Neural cell (in vitro differentiated cells): ENCODE data around the gene RELN. TPM values are rescaled to one million over a fixed set of nuclear protein-coding genes. Genes with fewer than 3 reads are reported as not detected.

Experiments
- H2AFZ ChIP-seq: fragments of 200-600, 300-800 bp; sonication (generic), shearing (Covaris generic); 2 replicates; pipeline ENCODE4 v1.6.0; 2014; ENCODE audit warnings: low read depth, mild to moderate bottlenecking, antibody characterized with exemption, low read length, moderate library complexity
- H3F3A ChIP-seq: fragments of 200-600 bp; shearing (Covaris generic); 2 replicates; pipeline ENCODE4 v1.6.1; 2016; ENCODE audit warnings: mild to moderate bottlenecking, moderate library complexity, mixed read lengths, antibody characterized with exemption, low read length; ENCODE audit not compliant: insufficient read depth, poor library complexity, severe bottlenecking
- H3K27ac ChIP-seq: fragments of 200-600, 300-800 bp; sonication (generic), shearing (Covaris generic); 2 replicates; pipeline ENCODE4 v1.5.1; 2014; ENCODE audit warnings: mild to moderate bottlenecking, low read length, moderate library complexity
- H3K27me3 ChIP-seq: fragments of 300-800, 200-600 bp; sonication (generic), shearing (Covaris generic); 2 replicates; pipeline ENCODE4 v1.6.0; 2014; ENCODE audit warnings: mild to moderate bottlenecking, low read depth, low read length, moderate library complexity; ENCODE audit not compliant: insufficient read depth
- H3K36me3 ChIP-seq: fragments of 300-800, 200-600 bp; sonication (generic), shearing (Covaris generic); 2 replicates; pipeline ENCODE4 v1.5.1; 2014; ENCODE audit warnings: mild to moderate bottlenecking, antibody characterized with exemption, low read length, moderate library complexity; ENCODE audit not compliant: insufficient read depth
- H3K4me2 ChIP-seq: fragments of 300-800, 200-600 bp; sonication (generic), shearing (Covaris generic); 2 replicates; pipeline ENCODE4 v1.6.0; 2014; ENCODE audit warnings: mild to moderate bottlenecking, low read length
- H3K4me3 ChIP-seq: fragments of 300-800, 200-600 bp; sonication (generic), shearing (Covaris generic); 2 replicates; pipeline ENCODE4 v1.5.1; 2014; ENCODE audit warnings: mild to moderate bottlenecking, low read length, moderate library complexity
- H3K79me2 ChIP-seq: fragments of 200-600 bp; shearing (Covaris generic); replicated peaks from 2 replicates; pipeline ENCODE4 v1.6.0; 2014; ENCODE audit warnings: mild to moderate bottlenecking, low read length, moderate library complexity; ENCODE audit not compliant: insufficient read depth
- H3K9ac ChIP-seq: fragments of 300-800, 200-600 bp; sonication (generic), shearing (Covaris generic); 2 replicates; pipeline ENCODE4 v1.6.1; 2016; ENCODE audit warnings: mild to moderate bottlenecking, low read length, mixed read lengths
- H3K9me2 ChIP-seq: fragments of 200-600 bp; shearing (Covaris generic); 2 replicates; pipeline ENCODE4 v1.6.1; 2016; ENCODE audit warnings: mild to moderate bottlenecking, low read length, mixed read lengths; ENCODE audit not compliant: insufficient read depth
- H3K9me3 ChIP-seq: fragments of 200-600, 300-800 bp; sonication (generic), shearing (Covaris generic); 2 replicates; pipeline ENCODE4 v1.6.1; 2016; ENCODE audit warnings: mild to moderate bottlenecking, mixed run types, low read length, moderate library complexity, mixed read lengths
- H4K20me1 ChIP-seq: fragments of 200-600 bp; shearing (Covaris generic); 2 replicates; pipeline ENCODE4 v1.6.1; 2016; ENCODE audit warnings: mild to moderate bottlenecking, mixed run types; ENCODE audit not compliant: insufficient read depth
- CTCF ChIP-seq: fragments of 450-650 bp; IDR thresholded peaks from 2 replicates; pipeline ENCODE4 v1.5.1; 2014; ENCODE audit warnings: antibody characterized with exemption, mild to moderate bottlenecking, moderate library complexity; ENCODE audit not compliant: poor library complexity, severe bottlenecking
- EP300 ChIP-seq: fragments of 450-650 bp; conservative IDR thresholded peaks from 2 replicates; pipeline ENCODE4 v1.6.1; 2014; ENCODE audit warnings: antibody characterized with exemption, mild to moderate bottlenecking, moderate library complexity; ENCODE audit not compliant: poor library complexity, severe bottlenecking
- EZH2 ChIP-seq: fragments of 200-600, 300-800 bp; shearing (Covaris generic), sonication (generic); IDR thresholded peaks from 2 replicates; pipeline ENCODE4 v1.6.1; 2014; ENCODE audit warnings: antibody characterized with exemption, low read length, borderline replicate concordance, mild to moderate bottlenecking; ENCODE audit not compliant: insufficient read depth, poor library complexity, severe bottlenecking
- MXI1 ChIP-seq: fragments of 450-650 bp; conservative IDR thresholded peaks from 2 replicates; pipeline ENCODE4 v1.6.1; 2014; ENCODE audit warnings: antibody characterized with exemption, mild to moderate bottlenecking; ENCODE audit not compliant: poor library complexity, severe bottlenecking
- POLR2AphosphoS5 ChIP-seq: IDR thresholded peaks from 2 replicates; pipeline ENCODE4 v1.6.1; 2012
- RAD21 ChIP-seq: fragments of 450-650 bp; conservative IDR thresholded peaks from 2 replicates; pipeline ENCODE4 v1.6.1; 2014; ENCODE audit warnings: antibody characterized with exemption, mild to moderate bottlenecking, moderate library complexity
- REST ChIP-seq: IDR thresholded peaks from 2 replicates; pipeline ENCODE4 v1.6.1; 2012; ENCODE audit warnings: borderline replicate concordance
- SMC3 ChIP-seq: fragments of 450-650 bp; conservative IDR thresholded peaks from 2 replicates; pipeline ENCODE4 v1.6.1; 2014; ENCODE audit warnings: antibody characterized with exemption, mild to moderate bottlenecking, moderate library complexity; ENCODE audit not compliant: poor library complexity
- TAF1 ChIP-seq: IDR thresholded peaks from 2 replicates; pipeline ENCODE4 v1.6.1; 2012; ENCODE audit warnings: low read depth
- polyA plus RNA-seq: library from polyadenylated mRNA; depleted of rRNA; stranded (reverse); fragments of >200 nt; gene quantifications from 2 replicates; pipeline ENCODE4 v1.2.3, GENCODE V29; 2014

RELN gene
- polyA plus RNA-seq, 1 donor from 2014 or later, result 178 TPM

- Histone ChIP-seq H3K9me3 (no peaks in the 10 kb centered on the region), H3K27ac (no peak overlapping the region), H3K27me3 (no peaks in the 10 kb centered on the region), H3K9me2 (no peaks in the 10 kb centered on the region), H3K4me3 (no peak overlapping the region), H2AFZ (no peak overlapping the region), H3K79me2 (no peaks in the 10 kb centered on the region), H3K36me3 (no peaks in the 10 kb centered on the region), H3F3A (no peaks in the 10 kb centered on the region), H3K9ac (no peak overlapping the region), H4K20me1 (no peaks in the 10 kb centered on the region), H3K4me2 (no peak overlapping the region)
- no peak for TF ChIP-seq EZH2
- no peak for TF ChIP-seq RAD21
These were observed 57.1 kb downstream of the RELN start for GRCh38 chr7:103932389-103932788.

GRCh38 chr7:103929901-103930311, 59.6 kb downstream of the RELN start:
- no peaks in the 10 kb centered on the region for H3K9me2 ChIP-seq
- no peaks in the 10 kb centered on the region for H3K9me3 ChIP-seq

More at GRCh38 chr7:103929901-103930311, 59.6 kb downstream of the RELN start:
- H3K27me3 ChIP-seq, result no peaks in the 10 kb centered on the region
- H3K36me3 ChIP-seq, result no peaks in the 10 kb centered on the region
- H3K4me2 ChIP-seq, result no peak overlapping the region
- no peak overlapping the region for H3K9ac ChIP-seq
- H3K79me2 ChIP-seq, result no peaks in the 10 kb centered on the region
- no peak overlapping the region for H3K27ac ChIP-seq
- no peak overlapping the region for H3K4me3 ChIP-seq
- TF ChIP-seq TAF1 (no peak), REST (no peak), MXI1 (no peak), EP300 (no peak), RAD21 (no peak), POLR2AphosphoS5 (no peak), EZH2 (no peak), SMC3 (no peak), CTCF (no peak)
- no peaks in the 10 kb centered on the region for H3F3A ChIP-seq
- no peak overlapping the region for H2AFZ ChIP-seq
- no peaks in the 10 kb centered on the region for H4K20me1 ChIP-seq
